ENCODE data around the gene SLC25A44.
A peak's percentile ranks its signal among the peaks of the same experiment; 100 is the strongest.
"Not testable (repeated sequence)": the region's sequence is repeated elsewhere in the genome, so short reads cannot be mapped to it uniquely, and the experiment has no call there.

SLC25A44 gene

GRCh38 chr1:156211243-156211642, 17.3 kb downstream of the SLC25A44 start:
- no peak for DNase-seq (ENCODE audit: low read depth)

- DNase-seq (ENCODE audit: low read depth) = no peak
Measured at GRCh38 chr1:156212130-156212529, 18.2 kb downstream of the SLC25A44 start.

DNA sequence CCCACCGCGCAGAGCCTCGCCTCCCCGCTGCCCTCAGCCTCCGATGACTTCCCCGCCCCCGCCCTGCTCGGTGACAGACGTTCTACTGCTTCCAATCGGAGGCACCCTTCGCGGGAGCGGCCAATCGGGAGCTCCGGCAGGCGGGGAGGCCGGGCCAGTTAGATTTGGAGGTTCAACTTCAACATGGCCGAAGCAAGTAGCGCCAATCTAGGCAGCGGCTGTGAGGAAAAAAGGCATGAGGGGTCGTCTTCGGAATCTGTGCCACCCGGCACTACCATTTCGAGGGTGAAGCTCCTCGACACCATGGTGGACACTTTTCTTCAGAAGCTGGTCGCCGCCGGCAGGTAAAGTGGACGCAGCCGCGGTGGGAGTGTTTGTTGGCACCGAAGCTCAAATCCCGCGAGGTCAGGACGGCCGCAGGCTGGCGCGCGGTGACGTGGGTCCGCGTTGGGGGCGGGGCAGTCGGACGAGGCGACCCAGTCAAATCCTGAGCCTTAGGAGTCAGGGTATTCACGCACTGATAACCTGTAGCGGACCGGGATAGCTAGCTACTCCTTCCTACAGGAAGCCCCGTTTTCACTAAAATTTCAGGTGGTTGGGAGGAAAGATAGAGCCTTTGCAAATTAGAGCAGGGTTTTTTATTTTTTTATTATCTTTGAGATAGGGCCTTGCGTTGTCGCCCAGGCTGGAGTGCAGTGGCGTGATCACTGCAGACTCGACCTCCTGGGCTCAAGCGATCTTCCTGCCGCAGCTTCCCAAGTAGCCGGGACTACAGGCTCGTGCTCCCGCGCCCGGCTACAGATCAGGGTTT, 19.1 kb downstream of the SLC25A44 start, which contains the start of gene PMF1:
PMF1 (plus strand) TSS at position 175 of the 811 bp plus-strand sequence; CDS start at position 184, 9 bp downstream.
- DNase-seq (ENCODE audit: low read depth) = peak; percentile 94

- DNase-seq (ENCODE audit: low read depth) = no peak
Measured at GRCh38 chr1:156213644-156213966, 19.7 kb downstream of the SLC25A44 start.

DNA sequence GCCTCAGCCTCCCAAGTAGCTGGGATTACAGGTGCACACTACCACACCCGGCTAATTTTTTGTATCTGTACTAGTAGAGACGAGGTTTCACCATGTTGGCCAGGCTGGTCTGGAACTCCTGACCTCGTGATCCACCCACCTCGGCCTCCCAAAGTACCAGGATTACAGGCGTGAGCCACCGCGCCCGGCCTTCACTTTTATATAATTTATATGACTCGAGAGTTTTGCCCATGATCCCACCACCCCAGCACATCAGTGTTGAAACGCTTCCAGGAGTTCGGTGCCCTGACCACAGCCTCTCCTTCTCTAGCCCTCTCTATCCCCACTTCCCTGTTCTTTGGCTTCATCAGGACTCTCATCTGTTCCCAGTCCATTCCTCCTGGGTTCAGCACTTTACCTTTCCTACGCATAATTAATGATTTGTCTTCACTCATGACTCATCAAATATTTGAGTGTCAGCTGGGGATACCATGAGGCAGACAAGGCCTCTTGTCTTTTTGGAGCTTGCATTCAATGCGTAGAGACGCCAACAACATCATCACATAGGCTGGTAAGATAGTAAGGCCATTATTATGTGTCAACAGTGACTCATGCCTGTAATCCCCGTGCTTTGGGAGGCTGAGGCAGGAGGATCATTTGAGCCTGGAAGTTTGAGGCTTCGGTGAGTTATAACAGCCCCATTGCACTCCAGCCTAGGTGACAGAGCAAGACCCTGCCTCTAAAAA, 20.3 kb downstream of the SLC25A44 start:
- no peak for DNase-seq (ENCODE audit: low read depth)

GRCh38 chr1:156216361-156217086, 22.6 kb downstream of the SLC25A44 start:
- DNase-seq (ENCODE audit: low read depth) = not testable (repeated sequence)

DNA sequence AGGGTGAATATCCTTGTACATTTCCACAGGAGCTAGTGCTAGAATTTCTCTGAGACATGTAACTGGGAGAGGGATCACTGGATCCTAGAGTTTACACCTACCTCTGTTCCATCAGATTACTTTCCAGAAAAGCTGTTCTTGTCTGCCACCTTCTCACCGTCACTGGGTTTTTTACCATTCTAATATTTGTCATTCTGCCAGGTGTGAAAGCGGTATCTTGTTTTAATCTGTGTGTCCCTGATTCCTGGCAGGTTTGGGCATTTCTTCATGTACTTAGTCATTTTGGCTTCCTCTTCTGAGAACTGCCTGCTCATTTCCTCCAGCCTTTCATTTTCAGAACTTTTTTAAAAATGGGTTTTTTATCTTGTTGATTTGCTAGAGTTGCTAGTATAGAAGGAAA, 24.0 kb downstream of the SLC25A44 start:
- no peak for DNase-seq (ENCODE audit: low read depth)

- no peak for DNase-seq (ENCODE audit: low read depth)
Measured at GRCh38 chr1:156220226-156220625, 26.3 kb downstream of the SLC25A44 start.

GRCh38 chr1:156221986-156222692, 28.2 kb downstream of the SLC25A44 start:
- DNase-seq (ENCODE audit: low read depth) = no peak

DNA sequence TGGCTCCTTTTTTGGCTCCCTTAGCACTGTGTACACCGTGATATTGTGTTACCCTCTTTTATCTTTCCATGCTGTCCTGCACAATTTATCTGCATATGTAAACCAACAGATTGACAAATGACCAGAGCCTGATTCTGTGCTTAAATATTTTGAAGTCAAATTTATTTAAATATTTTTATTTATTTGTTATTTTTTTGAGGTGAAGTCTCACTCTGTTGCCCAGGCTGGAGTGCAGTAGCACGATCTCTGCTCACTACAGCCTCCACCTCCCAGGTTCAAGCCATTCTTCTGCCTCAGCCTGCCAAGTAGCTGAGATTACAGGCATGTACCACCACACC, 31.7 kb downstream of the SLC25A44 start:
- DNase-seq (ENCODE audit: low read depth) = no peak

DNA sequence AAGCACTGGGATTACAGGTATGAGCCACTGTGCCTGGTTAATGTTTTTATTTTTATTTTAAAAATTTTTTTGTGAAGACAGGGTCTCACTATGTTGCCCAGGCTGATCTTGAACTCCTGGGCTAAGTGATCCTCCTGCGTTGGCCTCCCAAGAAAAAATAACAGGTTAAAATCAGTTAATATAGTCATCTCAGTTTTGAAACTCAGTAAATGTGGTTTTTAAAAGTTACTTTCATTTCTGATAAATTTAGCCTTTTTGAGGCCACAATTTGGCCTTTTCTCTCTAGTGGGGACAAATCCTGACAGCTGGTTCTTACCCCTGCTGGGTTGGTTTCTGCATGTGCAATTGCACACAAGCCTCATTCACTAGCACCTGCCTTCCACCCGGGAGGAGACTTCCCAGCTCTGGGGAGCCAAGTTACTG, 32.2 kb downstream of the SLC25A44 start:
- DNase-seq (ENCODE audit: low read depth) = no peak

GRCh38 chr1:156226782-156227181, 32.9 kb downstream of the SLC25A44 start:
- no peak for DNase-seq (ENCODE audit: low read depth)

GRCh38 chr1:156228501-156228900, 34.6 kb downstream of the SLC25A44 start:
- DNase-seq (ENCODE audit: low read depth) = no peak

- no peak for DNase-seq (ENCODE audit: low read depth)
Measured at GRCh38 chr1:156229809-156230472, 36.0 kb downstream of the SLC25A44 start.

- no peak for DNase-seq (ENCODE audit: low read depth)
Measured at GRCh38 chr1:156230473-156230837, 36.6 kb downstream of the SLC25A44 start.

GRCh38 chr1:156232201-156232894, 38.4 kb downstream of the SLC25A44 start:
- no peak for DNase-seq (ENCODE audit: low read depth)

DNA sequence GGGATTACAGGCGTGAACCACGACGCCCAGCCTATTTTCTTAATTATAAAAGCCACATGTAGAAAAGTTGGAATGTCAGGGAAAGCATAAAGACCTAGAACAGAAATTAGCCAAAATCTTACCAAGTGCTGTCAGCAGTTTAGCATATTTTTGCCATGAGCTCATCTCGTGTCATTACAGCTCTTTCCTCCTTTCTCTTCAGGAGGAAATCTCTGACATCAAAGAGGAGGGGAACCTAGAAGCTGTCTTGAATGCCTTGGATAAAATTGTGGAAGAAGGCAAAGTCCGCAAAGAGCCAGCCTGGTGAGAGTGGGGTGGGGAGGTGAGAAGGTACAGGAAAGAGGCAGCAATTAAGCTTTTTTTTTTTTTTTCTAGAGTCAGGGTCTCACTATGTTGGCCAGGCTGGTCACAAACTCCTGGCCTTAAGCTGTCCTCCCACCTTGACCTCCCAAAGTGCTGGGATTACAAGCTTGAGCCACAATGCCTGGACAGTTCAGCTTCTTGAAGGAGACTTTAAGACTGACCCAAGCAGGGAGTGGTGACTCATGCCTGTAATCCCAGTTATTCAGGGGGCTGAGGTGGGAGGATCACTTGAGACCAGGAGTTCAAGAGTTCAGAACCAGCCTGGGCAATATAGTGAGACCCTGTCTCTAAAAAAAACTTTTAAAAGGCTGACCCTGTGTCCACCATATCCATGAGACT, 39.7 kb downstream of the SLC25A44 start:
- peak; percentile 75 for DNase-seq (ENCODE audit: low read depth)

DNA sequence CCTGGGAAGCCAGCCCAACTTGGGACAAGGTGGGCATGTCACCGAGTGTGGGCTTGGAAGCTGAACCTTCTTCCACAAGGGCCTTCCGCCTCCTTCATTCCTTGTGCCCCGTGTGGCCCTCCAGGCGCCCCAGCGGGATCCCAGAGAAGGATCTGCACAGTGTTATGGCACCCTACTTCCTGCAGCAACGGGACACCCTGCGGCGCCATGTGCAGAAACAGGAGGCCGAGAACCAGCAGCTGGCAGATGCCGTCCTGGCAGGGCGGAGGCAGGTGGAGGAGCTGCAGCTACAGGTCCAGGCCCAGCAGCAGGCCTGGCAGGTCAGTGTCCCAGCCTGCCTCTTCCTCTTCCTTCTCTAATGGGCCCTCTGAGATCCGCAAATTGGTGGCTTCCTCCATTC, 42.3 kb downstream of the SLC25A44 start:
- DNase-seq (ENCODE audit: low read depth) = no peak

DNA sequence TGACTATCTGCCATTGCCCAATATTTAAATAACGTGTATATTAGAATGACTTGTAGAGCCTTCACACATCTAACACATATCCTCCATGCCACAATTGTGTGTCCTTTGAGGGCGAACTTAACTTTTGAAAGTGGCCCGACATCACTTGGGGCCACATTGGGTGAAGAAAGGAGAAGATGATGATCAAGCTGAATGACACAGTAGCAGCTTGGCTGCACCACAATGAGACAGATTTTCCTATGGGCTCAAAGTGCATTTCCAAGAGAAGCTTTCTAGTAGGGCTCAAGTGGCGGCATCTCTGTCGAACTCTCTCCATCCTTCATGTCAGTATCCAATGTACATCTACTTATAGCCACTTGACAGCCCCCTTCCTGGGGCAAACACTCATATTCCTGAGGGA, 44.3 kb downstream of the SLC25A44 start:
- DNase-seq (ENCODE audit: low read depth) = no peak

- no peak for DNase-seq (ENCODE audit: low read depth)
Measured at GRCh38 chr1:156241311-156241811, 47.5 kb downstream of the SLC25A44 start.

All from HS-5 (cell line).